Activated CD4-positive, alpha-beta T cell treated with anti-CD3 and anti-CD28 coated beads, Interleukin-2, amount 50 U/mL, for 16 hours (primary cell): ENCODE data around the gene GRID2IP.

Experiments
- DNase-seq: peaks from one replicate; pipeline ENCODE4 v3.0.0-alpha.2; 2020

Gene GRID2IP

GRCh38 chr7:6559896-6560295 lies 8.6 kb upstream of the GRID2IP start:
- DNase-seq: no peak

DNA sequence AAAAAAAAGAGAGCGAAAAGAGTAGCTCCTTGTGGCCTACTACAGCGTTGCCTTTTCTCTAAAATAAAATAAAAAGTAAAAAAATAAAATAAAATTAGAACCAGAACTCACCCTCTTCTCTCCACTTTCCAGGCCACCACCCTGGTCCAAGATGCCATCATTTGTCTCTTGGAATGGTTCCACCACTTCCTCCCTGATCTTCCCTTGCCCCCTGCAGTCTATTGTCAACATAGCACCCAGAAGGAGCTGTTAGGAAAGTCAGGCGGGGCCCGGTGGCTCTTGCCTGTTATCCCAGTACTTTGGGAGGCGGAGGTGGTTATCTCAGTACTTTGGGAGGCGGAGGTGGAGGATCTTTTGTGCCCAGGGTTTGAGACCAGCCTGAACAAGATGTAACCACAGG lies 7.6 kb upstream of the GRID2IP start:
- DNase-seq: no peak

DNA sequence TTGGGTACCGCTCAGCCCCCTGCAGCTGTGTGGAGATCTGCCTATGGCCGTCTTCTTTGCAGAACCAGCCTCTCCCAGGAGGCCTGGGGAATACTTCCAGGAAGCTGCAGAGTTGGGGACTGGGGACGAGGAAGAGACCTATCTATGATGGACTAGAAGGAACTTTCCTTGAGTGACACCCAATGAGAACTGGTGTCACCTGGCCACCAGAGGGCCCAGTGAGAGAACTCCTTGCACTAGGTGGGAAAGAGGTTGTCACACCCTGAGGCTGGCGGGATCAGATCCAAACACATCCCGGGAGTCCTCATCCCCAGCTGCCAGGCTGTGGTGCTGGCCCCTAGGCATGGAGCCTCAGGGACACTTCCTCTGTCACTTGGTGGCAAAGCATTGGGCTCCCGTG lies 4.9 kb upstream of the GRID2IP start:
- DNase-seq: no peak

DNA sequence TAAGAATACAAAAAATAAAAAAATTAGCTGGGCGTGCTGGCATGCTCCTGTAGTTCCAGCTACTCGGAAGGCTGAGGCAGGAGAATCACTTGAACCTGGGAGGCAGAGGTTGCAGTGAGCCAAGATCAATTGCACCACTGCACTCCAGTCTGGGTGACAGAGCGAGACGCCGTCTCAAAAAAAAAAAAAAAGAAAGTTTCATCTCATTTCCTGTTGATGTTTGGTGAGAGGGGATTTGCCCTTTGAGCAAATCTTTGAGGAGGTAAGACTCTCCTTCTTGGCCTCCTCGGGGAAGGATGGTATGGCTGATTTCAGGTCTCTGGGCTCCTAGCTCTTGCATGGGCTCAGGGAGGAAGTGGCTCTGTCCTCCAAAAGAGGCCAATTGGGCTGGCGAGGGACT lies 3.6 kb upstream of the GRID2IP start:
- no peak for DNase-seq

DNA sequence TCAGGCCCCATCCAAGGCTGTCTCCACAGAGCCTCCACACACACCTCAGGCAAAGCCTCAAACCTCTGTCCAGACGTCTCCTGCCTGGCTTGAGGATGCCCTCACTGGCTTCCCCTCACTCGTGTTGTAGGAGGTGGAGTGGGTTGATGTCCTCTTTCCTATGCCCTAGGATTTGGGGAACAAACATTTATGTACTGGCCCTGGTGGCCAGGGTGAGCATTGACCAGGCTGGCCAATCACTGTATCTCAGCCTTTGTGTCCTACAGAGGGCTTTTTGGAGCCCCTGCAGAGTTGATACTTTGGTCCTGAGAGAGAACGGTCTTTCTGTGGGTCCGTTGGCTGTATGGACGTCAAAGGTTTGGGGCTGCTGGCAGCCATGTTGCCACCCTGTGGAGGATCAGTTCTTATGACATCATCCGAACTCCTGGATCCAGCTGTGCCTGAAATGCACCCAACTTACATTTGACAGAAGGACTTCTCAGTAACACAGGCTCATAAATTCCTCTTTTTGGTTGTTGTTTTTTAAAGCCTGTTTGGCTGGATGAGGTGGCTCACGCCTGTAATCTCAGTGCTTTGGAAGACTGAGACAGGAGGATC lies 2.3 kb upstream of the GRID2IP start:
- DNase-seq: no peak

DNA sequence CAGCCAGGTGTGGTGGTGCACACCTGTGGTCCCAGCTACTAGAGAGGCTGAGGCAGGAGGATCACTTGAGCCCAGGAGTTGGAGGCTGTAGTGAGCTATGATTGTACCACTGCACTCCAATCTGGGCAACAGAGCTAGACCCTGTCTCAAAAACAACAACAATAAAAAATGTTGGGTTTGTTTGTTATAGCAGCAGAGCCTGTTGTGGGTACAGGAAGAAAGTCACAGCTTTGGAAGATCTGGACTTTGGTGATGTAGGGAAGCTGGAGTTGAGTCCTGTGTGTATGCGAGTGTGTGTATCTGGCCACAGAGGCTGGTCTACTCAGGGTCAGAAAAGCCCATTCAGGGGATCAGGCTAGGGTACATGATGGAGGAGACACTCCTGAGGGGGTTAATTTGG lies 3.9 kb downstream of the GRID2IP start:
- DNase-seq: no peak

GRCh38 chr7:6546498-6547251 lies 4.6 kb downstream of the GRID2IP start:
- DNase-seq: no peak

DNA sequence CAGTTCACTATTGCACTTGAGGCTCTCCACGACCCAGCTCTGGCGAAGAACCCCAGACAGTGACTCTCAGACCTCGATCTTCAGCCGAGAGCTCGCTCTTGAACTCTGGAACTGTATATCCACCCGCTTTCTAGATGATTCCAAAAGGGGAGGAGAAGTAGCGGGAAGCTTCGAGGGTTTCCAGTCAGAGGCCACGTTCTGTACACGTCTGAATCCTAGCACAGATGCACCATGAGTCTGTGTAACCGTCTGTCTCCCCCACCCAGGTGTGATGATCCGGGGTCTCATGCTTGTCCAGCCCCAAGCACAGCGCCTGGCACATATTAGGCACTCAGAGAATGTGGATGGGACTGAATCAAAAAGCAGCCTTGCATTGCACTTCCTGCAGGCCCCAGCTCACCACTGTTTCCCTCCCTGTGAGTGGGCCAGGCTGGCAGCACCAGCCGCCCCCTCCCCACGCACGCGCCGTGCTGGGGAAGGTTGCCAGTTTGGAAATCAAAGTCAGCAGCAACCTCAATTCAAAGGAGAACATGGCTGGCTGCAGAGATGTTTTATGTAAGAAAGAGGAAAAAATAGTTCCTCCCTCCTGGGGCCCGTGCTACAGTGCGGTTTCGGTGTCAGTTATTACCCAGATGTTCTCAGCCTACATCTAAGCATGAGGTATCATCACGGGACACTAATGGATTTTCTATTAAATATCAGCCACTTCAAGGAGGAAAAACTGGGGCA lies 5.7 kb downstream of the GRID2IP start:
- DNase-seq: no peak

GRCh38 chr7:6542368-6542767 lies 8.9 kb downstream of the GRID2IP start:
- DNase-seq: no peak

- DNase-seq: no peak
Observed at GRCh38 chr7:6536262-6537260, 14.7 kb downstream of the GRID2IP start.

- peak; percentile 26 for DNase-seq
Observed at GRCh38 chr7:6533893-6534495, 17.3 kb downstream of the GRID2IP start.

GRCh38 chr7:6532516-6532915 lies 18.7 kb downstream of the GRID2IP start:
- no peak for DNase-seq

DNA sequence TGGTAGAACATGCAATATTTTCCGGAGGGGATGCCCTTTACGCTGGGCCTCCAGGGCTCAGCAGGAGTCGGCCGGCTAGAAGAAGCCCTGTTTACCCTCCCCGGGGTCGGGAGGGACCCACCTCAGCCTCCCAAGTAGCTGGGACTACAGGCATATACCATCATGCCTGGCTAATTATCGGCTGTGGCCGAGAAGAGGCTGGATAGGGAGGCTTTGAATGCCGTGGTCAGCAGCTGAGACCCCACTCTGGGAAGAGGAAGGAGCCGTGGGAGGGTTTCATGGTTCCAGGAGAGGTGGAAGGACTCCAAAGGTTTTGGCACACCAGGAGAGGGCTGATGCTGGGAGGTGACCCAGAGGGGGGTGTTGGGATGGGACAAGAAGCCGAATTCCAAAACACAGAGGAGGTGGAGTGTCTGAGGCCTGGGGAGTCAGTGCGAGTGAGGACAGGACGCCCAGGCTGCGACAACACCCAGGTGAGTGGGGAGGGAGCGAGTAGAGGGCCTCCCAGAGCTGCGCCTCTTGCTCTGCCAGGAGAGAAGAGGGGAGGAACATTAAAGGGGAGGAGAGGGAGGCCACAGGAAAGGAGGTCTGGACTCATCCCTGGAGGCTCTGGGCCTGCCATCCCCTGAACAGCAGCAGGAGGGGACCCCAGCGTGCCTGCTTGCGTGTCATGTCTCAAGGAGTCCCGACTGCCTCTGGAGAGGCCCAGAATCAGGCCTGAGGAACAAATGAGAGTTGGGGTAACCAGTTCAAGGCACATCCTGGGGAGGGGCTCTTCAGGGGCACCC lies 19.6 kb downstream of the GRID2IP start:
- no peak for DNase-seq

DNA sequence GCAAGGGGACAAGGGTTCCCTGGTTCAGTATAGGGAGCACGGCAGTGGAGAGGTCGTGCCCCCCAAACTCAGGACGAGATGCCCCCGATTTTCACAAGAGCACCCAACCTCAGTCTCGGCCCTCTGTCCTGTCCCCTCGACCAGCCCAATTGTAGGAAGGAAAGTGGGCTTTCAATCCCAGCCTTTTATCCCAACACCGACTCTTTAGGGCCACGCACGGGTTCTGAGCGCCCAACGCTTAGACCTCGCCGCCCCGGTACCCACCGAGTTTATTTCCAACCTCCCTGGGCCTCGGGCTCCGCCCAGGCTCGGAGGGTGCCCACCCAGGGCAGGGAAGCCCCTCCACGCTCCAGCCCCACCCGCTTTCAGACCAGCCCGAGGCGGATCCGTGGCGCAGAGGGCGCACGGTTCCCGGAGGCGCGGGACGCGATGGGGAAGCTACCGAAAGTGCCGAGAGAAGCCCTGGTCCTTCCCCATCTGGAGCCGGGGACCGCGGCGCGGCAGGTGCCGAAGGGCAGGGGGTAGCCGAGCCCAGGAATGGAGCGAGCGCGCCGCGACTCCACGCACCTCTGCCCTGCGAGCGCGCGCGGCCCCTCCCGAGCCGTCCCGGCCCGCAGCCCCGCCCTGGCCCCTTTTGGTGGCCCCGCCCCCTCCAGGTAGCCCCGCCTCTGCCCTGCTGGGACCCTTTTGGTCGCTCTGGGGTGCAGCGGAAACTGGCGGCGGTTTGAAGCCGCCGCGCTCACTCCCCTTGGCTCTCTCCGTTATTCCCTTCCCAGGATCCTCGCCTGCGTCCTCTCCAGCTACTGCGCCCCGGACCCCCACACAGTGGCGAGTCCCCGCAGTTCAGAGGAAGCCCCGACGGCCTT lies 20.4 kb downstream of the GRID2IP start:
- DNase-seq: peak; percentile 39

DNA sequence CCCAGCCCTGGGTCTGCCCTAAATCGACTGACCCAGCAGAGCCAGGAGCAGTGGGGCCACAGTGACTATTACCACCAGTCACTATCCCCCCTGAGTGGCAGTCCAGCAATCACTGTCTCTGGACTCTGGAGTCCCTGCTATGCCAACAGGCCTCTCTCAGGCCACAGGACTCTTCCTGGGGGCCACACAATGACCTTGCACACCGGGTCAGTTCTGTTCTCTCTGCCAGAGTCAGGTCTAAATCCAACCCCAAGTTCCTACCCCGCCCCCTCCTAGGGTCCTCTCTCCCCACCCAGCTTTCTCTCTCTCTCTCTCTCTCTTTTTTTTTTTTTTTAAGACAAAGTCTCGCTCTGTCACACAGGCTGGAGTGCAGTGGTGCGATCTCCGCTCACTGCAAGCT lies 21.6 kb downstream of the GRID2IP start:
- no peak for DNase-seq

- no peak for DNase-seq
Observed at GRCh38 chr7:6528401-6529130, 22.7 kb downstream of the GRID2IP start.

GRCh38 chr7:6526997-6527378 lies 24.3 kb downstream of the GRID2IP start:
- no peak for DNase-seq

DNA sequence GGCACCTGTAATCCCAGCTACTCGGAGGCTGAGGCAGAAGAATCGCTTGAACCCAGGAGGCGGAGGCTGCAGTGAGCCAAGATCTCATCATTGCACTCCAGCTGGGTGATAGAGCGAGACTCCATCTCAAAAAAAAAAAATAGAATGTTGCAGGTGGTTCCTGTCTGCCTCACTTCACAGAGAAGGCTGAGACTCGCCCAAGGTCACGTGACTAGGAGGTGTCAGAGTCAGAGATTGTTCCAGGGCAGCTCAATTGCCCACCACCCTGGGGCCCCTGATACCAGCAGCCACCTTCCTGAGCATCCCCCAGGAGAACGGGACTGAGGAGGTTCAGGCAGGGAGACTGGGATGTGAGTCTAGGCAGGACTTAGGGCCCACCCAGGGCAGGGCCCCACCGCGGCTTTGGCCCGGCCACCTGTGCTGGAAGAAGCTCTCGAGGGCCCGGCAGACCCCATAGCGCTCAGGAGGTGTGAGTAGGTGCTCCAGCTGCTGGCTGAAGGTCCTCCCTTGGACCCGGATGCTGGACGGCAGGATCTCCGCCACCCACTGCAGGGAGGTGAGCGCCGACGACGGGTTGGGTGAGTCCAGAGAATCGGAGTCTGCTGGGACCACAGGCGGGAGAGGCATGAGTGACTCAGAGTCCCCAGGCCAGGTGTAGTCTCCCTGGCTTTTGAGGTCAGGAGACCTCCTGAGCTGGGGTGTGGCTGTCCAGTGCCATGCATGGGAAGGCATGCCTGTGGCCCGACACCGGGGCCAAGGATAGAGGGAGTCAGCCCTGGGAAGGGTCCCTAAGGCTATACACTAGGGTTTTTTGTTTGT lies 30.9 kb downstream of the GRID2IP start:
- DNase-seq: no peak

DNA sequence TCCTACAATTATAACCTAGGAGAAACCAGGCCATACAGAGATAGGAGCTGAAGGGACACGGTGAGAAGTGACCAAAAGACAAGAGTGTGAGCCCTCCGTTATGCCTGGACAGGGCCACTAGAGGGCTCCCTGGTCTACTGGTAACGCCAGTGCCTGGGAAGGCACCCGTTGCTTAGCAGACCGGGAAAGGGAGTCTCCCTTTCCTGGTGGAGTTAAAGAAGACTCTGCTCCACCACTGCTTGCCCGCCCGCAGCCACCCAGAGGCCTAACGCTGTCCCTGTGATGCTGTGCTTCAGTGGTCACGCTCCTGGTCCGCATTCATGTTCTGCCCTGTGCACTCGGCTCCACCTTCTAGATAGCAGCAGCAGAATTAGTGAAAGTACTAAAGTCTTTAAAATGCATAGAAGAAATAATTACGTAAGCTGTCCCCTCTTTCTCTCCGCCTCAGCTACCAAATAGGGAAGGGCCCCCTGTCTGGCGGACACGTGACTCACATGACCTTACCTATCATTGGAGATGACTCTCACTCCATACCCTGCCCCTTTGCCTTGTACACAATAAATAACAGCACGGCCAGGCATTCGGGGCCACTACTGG lies 34.8 kb downstream of the GRID2IP start:
- peak; percentile 76 for DNase-seq
